Mammary epithelial cell (primary cell): ENCODE measurements around the gene MAST4.

Experiments
- CTCF ChIP-seq, 2 donors: IDR thresholded peaks in 1 of 2; conservative IDR thresholded peaks in 1 of 2; 2 replicates each; pipeline ENCODE4 v1.5.1; 2011 to 2012; ENCODE audit warnings: inconsistent platforms in 2 of 2, low read length in 2 of 2, mild to moderate bottlenecking in 2 of 2, control low read depth in 1 of 2, low read depth in 1 of 2; ENCODE audit not compliant: insufficient read depth in 1 of 2; ENCODE audit errors: extremely low read depth in 1 of 2
- EZH2 ChIP-seq: IDR thresholded peaks from 2 replicates; pipeline ENCODE4 v1.6.1; 2012; ENCODE audit warnings: low read length, inconsistent platforms, borderline replicate concordance

- no peak for TF ChIP-seq CTCF (conservative IDR thresholded peaks at IDR 0.05 in 1 of 2, IDR thresholded peaks at IDR 0.05 in 1 of 2; ENCODE audit: extremely low read depth in 1 of 2, insufficient read depth in 1 of 2, low read depth in 1 of 2, low read length in 2 of 2)
- no peak for TF ChIP-seq EZH2
Observed at GRCh38 chr5:66892716-66893115, 296.5 kb downstream of the MAST4 start.
